Measurements from ENCODE around the gene HAGH.
A peak's percentile ranks its signal among the peaks of the same experiment; 100 is the strongest.

Gene HAGH

DNA sequence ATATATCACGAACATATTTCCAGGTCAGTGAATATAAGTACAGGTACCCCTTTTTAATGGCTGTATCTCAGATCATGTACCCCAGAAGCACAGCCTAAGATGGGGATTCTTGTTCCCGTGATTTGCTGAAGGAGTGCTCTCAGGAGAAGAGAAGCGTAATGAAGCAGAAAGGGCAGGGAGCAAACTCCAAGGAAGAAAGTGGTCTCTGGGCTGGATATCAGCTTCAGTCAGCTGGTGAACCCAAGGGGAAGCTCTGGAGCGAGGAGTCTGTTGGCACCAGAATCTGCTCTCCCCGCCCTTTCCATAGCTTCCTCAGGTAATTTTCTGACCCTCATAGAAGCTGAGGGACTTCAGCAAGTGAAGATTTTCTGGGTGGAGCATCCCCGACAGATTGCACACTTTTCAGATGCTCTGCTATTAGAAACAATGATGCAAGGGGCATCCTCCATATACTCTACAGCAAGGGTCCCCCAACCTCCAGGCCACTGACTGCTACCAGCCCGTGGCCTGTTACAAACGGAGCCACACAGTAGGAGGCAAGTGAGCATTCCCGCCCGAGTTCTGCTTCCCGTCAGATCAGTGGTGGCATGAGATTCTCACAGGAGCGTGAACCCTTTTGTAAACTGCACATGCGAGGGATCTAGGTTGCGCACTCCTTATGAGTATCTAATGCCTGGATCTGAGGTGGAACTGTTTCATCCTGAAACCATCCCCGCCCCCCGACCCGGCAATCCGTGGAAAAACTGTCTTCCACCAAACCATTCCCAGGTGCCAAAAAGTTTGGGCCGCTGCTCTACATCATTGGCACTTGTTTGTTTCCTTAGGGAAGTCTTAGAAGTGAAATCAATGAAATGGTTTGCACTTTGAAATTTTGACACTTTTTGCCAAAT, 4.8 kb upstream of the HAGH start:
- no peak for DNase-seq

DNA sequence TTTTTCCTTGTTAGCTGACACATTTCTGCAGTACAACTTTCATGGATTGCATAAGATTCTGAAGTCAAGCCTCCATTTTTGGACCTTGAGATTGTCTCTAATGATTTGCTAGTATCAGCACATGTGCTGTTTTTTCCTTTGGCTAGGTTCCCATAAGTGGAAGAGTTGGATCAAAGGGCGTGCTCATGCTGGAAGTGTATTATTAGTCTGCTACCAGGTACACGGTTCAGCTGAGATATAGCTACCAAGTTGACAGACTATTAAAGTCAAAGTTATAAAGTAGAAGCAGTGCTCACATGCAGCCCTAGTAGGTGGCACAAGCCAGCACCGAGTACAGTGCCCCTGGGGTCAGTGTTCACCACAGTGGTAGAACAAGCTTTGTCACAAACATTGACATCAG, 3.6 kb upstream of the HAGH start:
- no peak for DNase-seq

DNA sequence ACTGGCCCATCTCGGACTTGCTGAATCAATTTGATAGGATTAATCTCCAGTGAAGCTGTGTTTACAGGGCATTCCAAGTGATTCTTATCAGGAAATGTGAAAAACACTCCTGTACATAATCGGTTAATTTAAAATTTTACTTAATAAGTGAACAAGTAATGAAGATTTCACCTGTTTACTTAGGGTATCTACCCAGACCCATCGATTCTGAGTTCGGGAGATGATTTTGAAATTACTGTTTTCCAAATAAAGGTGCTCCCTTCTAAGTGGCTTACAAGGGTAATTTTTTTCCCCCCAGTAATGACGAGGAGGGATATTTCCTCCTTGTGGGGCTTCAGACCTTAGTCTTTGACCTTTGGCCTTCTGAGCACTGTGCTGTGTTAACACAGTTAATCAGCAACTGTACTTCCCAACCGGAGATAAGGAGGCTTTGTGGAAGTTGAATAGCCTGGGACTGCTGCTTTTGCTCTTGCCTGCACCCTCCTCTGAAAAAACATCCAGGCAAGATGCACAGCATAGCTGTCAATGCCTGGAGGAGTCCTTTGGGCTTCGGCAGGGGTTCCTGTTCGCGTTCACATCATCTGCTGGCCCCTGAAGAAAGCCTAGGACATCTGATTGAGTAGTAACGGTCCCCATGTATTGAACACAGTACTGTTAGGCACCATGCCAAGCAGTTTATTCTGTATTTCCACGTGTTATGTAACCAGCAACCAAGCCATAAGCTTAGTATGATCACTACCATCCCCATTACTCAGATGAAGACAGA, 2.2 kb upstream of the HAGH start:
- DNase-seq: no peak

DNA sequence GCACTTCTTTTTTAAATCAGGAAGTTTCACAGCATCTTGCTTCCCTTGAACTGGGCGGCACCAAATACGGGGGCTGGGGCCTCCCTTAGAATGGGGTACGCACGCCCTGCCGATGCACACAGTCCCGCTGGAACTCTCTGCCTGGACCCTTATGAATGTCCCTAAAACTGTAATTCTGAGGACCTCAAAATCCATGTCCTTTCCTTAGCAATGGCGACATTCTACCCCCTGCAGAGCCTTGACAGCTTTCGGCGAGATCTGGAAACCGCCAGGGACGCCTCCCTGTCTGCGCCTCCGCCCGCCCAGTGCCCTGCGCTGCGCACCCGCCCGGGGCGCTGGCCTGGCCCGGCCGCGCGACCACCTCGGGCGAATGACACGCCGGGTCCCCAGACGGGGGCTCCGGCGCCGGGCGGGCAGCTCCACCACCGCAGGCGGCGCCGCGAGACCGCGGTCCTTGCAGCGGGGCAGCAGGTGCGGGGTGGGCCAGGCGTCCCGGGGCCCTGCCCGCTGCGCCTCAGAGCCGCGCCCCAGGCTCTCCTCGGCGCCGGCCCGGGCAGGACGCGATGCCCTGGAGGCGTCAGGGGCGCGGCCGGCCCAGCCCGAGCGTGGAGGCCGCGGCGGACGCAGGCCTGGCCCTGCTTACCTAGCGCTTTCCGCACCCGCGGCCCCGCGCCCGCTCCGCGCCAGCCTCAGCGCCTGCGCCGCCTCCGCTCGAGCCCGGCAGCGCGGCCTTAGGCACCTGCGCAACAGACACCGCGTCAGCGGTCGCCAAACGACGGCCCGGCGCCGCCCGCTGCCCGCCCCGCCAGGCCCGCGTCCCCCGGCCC, 548 bp downstream of the HAGH start:
- DNase-seq: no peak

DNA sequence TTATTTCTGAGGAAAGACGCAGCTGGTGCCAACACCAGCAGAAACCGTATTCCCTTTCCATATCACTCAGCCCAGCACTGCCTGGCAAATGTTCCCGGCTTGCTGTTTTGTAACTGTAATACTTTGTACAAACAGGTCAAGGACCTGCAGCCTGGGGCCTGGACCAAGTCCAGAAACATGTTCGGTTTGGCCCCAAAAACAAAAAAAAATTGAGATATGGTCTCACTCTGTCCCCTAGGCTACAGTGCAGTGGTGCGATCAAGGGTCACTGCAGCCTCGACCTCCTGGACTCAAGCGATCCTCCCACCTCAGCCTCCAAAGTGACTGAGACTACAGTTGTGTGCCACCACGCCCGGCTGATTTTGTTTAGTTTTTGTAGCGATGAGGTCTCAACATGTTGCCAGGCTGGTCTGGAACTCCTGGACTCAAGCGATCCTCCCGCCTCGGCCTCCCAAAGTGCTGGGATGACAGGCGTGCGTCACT, 1.2 kb downstream of the HAGH start:
- DNase-seq: no peak

DNA sequence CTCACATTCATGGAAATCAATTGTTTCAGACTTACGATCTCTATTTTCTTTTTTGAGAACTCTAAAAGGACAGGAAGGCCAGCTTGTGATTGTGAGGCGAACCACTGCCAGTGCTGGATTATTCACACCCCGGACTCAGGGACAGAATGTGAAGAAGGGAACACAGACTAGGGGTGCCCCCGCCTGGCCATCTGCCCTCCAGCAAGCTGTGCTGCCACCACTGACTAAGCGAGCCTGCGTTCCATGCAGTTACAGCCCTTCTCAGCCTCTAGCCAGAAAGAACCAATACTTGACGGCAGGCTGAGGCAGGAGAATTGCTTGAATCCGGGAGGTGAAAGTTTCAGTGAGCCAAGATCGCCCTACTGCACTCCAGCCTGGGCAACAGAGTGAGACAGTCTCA, 2.8 kb downstream of the HAGH start:
- no peak for DNase-seq

DNA sequence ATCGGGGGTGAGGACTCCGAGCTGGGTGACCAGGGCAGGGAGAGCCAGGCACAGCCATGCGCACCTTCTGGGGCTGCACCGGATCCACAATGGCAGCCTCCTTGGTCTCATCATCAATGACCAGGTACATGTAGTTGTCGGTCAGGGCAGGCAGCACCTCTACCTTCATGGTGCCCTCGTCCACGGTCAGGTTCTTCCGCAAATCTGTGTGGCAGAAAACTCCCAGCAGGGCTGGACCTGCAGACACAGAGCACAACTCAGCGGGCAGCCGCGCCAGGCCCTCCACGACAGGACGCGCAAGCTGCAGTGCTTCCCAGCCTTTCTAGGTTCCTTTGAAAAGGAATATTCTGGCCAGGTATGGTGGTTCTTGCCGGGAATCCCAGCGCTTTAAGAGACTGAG, 3.8 kb downstream of the HAGH start:
- DNase-seq: no peak

GRCh38 chr16:1821861-1822611, 4.6 kb downstream of the HAGH start:
- no peak for DNase-seq

- no peak for DNase-seq
These were observed 5.7 kb downstream of the HAGH start for GRCh38 chr16:1820946-1821290.

DNA sequence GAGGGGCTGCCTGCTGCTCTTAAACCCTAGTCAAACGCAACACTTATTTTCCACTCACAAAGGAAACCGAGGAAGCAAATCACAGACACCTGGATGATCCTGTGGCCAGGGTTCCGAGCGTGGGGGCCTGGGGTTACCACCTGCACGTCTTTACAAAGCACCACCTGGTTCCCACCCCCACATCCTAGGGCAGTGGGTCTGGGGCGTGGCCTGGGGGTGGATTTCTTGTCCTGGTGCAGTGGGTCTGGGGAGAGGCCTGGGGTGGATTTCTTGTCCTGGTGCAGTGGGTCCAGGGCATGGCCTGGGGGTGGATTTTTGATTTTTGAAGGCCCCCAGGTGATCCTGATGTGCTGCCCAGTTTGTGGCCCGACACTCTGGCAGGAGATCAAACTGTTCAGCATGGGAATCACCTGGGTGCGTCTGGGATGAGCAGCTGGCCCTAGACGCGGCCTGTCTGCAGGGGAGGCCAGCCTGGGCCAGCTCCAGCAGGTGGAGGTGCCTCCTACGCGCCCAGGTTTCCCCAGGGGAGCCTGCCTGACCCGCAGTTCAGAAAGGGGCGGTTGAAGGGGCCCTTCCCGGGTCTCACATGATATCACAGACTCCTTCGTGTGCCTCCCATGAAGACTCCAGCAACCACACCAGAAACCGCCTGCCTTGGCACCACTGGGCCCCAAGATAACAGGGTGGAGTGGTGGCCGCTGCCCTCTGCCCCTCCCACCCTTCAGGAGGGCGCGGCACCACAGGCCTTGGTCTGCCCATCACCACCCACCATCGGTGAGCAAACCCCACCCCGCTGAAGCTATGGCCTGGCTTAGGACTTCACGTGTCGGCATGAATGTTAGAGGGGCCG, 6.3 kb downstream of the HAGH start:
- DNase-seq: no peak

DNA sequence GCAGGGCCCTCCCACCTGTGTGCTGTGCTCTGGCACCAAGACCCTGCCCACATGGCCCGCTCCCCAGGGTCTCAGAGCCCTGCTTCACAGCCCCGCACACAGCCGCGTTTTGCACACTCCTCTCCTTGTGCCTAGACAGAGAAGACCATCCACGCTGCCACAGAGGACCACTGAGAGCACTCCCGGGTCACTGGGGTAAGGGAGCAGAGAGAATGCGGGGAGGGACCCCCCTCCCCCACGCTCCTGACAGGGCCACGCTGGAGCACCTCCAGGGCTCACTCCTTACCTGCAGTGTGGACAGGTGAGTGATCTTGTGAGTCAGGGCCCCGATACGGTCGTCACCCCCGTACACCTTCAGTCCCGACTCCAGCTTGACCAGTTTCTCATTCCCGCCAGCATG, 7.0 kb downstream of the HAGH start:
- DNase-seq: no peak

- DNase-seq: no peak
These were observed 7.6 kb downstream of the HAGH start for GRCh38 chr16:1818873-1819525.

DNA sequence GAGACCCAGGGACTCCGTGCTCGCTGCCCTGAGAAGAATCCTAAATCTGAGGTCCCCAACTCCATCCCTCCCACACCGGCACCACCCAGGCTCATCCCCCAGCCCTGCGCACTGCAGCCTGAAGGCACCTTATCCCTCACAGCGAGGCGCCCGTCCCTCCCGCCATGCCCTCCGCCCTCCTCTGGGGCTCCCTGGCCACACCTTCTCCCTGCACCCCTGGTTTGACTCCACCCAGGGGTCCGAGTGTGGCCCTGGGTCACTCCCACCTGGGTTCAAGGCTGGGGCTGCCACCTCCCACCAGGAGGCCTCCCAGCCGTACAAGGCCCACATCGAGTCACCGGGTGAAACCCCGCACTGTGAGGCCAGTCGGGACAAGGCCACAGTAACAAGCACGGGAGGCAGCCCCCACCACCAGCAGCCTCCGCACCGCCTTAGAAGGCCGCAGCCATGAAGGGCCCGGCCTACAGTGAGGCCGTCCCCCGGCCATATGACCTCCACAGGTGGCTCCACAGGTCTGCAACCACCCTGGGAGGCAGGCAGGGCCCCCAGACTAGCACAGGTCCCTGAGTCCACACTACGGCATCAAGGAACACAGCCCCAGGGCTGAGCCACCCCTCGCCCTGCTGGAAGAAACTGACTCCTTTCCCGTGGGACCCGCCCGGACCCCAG, 8.3 kb downstream of the HAGH start:
- no peak for DNase-seq

- DNase-seq: no peak
These were observed 8.9 kb downstream of the HAGH start for GRCh38 chr16:1817716-1818115.

GRCh38 chr16:1817276-1817589, 9.4 kb downstream of the HAGH start:
- no peak for DNase-seq

- DNase-seq: no peak
These were observed 10.0 kb downstream of the HAGH start for GRCh38 chr16:1816396-1817275.

GRCh38 chr16:1815461-1815860, 11.2 kb downstream of the HAGH start:
- no peak for DNase-seq

GRCh38 chr16:1812732-1813163, 13.9 kb downstream of the HAGH start:
- peak; percentile 16 for DNase-seq

DNA sequence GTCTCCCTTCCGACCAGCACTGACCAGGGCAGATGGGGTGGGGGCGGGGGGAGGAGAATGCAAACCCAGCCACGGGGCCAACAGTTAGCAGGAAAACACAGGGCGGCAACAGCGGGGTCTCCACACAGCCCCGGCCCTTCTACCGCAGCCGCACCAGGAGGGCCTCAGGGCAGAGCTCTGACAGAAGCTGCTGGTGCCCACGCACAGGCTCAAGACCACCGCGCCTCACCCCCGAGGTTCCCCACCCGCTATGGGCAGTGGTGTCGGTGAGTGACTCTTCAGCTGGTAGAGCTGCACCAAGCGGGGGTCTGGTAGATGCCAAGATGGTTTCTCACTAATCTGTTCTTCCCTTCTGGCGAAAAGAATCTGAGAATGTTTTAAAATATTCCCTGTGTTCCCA, 16.1 kb downstream of the HAGH start:
- DNase-seq: no peak

GRCh38 chr16:1810106-1810505, 16.5 kb downstream of the HAGH start:
- no peak for DNase-seq
